ENCODE results near the gene GDAP2.
A peak's percentile ranks its signal among the peaks of the same experiment; 100 is the strongest.

The GDAP2 gene

GRCh38 chr1:117838911-117839310 lies 90.5 kb downstream of the GDAP2 start:
- peak; percentile 35 for FAIRE-seq

GRCh38 chr1:117836069-117836468 lies 93.4 kb downstream of the GDAP2 start:
- FAIRE-seq: no peak

- no peak for FAIRE-seq
These were observed 95.0 kb downstream of the GDAP2 start for GRCh38 chr1:117834416-117834815.

GRCh38 chr1:117832453-117832852 lies 97.0 kb downstream of the GDAP2 start:
- FAIRE-seq: no peak

GRCh38 chr1:117830222-117830621 lies 99.2 kb downstream of the GDAP2 start:
- FAIRE-seq: no peak

GRCh38 chr1:117828201-117828600 lies 101.2 kb downstream of the GDAP2 start:
- no peak for FAIRE-seq

- FAIRE-seq: no peak
These were observed 102.8 kb downstream of the GDAP2 start for GRCh38 chr1:117826540-117827078.

- FAIRE-seq: no peak
These were observed 103.3 kb downstream of the GDAP2 start for GRCh38 chr1:117826119-117826518.

- FAIRE-seq: no peak
These were observed 104.0 kb downstream of the GDAP2 start for GRCh38 chr1:117825414-117825813.

- no peak for FAIRE-seq
These were observed 104.8 kb downstream of the GDAP2 start for GRCh38 chr1:117824616-117825015.

- FAIRE-seq: no peak
These were observed 107.5 kb downstream of the GDAP2 start for GRCh38 chr1:117821774-117822482.

- FAIRE-seq: no peak
These were observed 108.1 kb downstream of the GDAP2 start for GRCh38 chr1:117821382-117821755.

GRCh38 chr1:117820694-117821381 lies 108.6 kb downstream of the GDAP2 start:
- no peak for FAIRE-seq

- FAIRE-seq: no peak
These were observed 109.3 kb downstream of the GDAP2 start for GRCh38 chr1:117820096-117820495.

GRCh38 chr1:117819301-117819700 lies 110.1 kb downstream of the GDAP2 start:
- no peak for FAIRE-seq

- no peak for FAIRE-seq
These were observed 111.0 kb downstream of the GDAP2 start for GRCh38 chr1:117818456-117818855.

- FAIRE-seq: no peak
These were observed 111.8 kb downstream of the GDAP2 start for GRCh38 chr1:117817629-117818028.

GRCh38 chr1:117815926-117816325 lies 113.5 kb downstream of the GDAP2 start:
- no peak for FAIRE-seq

GRCh38 chr1:117814856-117815797 lies 114.3 kb downstream of the GDAP2 start:
- FAIRE-seq: no peak
